IgD-negative memory B cell (primary cell): ENCODE data around the gene FER. TPM values are rescaled to one million over a fixed set of nuclear protein-coding genes. Genes with fewer than 3 reads are reported as not detected.
"Not testable (repeated sequence)": the region's sequence is repeated elsewhere in the genome, so short reads cannot be mapped to it uniquely, and the experiment has no call there.

Experiments used
- H3K27ac Mint-ChIP-seq, 3 donors: one replicate each; pipeline ENCODE4 v1.8.0; 2020 to 2022; ENCODE audit warnings: mild to moderate bottlenecking in 3 of 3, mixed read lengths in 3 of 3, moderate library complexity in 1 of 3
- H3K27me3 Mint-ChIP-seq: one replicate; pipeline ENCODE4 v1.8.0; 2021; ENCODE audit warnings: mixed read lengths
- H3K36me3 Mint-ChIP-seq: one replicate; pipeline ENCODE4 v1.8.0; 2020; ENCODE audit warnings: mild to moderate bottlenecking, mixed read lengths
- H3K4me1 Mint-ChIP-seq, 3 donors: one replicate each; pipeline ENCODE4 v1.8.0; 2020 to 2022; ENCODE audit warnings: mixed read lengths in 3 of 3, mild to moderate bottlenecking in 1 of 3
- H3K4me3 Mint-ChIP-seq, 4 donors: one replicate each; pipeline ENCODE4 v1.8.0; 2020 to 2022; ENCODE audit warnings: mild to moderate bottlenecking in 4 of 4, mixed read lengths in 4 of 4, moderate library complexity in 3 of 4
- H3K9me3 Mint-ChIP-seq, 3 donors: one replicate each; pipeline ENCODE4 v1.8.0; 2020 to 2021; ENCODE audit warnings: mixed read lengths in 3 of 3, mild to moderate bottlenecking in 1 of 3
- polyA plus RNA-seq: library from polyadenylated mRNA; unstranded; fragments of 300-500 nt; fragmentation: Illumina TruSeq; gene quantifications from one replicate; pipeline ENCODE4 v1.2.3, GENCODE V29; 2021

Gene FER
- 12.6 TPM for polyA plus RNA-seq

DNA sequence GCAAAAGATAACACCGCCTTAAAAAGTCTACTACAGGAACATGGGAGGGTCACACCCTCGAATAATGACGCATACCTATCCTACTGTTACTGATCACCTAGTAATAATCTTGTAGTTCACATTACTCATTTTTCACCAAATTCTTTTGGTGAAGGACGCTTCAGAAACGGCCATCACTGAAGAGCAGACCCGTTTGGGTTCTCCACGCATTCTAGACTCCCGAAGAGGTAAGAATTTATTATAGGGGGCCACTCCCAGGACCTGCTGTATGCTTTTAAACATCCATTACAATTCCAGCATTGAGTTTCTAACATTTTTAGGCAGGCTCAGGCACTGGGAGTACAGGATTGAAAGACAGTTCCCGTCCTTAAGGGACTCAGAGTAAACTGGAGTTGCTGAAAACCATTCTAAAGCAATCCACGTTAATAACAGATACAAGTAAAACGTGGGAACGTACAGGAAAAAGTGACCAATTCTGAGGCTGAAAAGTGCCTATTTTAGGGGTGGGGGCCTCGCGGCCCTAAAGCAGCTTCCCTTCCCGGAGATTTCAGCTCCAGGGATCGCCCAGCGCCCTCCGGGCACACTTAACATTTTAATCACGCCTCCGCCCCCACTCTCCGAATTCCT is at the start of gene FER:
Gene FER (plus strand): TSS at position 124 of the 627 bp plus-strand sequence. CDS start 50,286 bp downstream, outside the sequence.
- H3K4me3 Mint-ChIP-seq: peak within 1 kb of the TSS; percentile 88 to 99 (median 96)

DNA sequence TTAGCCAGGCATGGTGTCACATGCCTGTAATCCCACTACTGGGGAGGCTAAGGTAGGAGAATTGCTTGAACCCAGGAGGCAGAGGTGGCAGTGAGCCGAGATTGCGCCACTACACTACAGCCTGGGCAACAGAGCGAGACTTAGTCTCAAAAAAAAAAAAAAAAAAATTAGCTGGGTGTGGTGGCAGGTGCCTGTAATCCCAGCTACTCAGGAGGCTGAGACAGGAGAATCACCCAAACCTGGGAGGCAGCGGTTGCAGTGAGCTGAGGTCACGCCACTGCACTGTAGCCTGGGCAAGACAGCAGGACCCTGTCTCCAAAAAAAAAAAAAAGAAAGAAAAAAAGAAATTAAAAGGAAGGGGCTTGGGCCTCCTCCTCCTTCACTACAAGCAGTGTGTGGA is 47.3 kb upstream of the FER start:
- not testable (repeated sequence) for H3K9me3 Mint-ChIP-seq, H3K27me3 Mint-ChIP-seq, H3K36me3 Mint-ChIP-seq, H3K27ac Mint-ChIP-seq
- peak overlapping the region in 1 of 4 donors; percentile 0 for H3K4me3 Mint-ChIP-seq
- H3K4me1 Mint-ChIP-seq: peaks cover 0 to 11% (median 4%) of the 10 kb centered on the region in 3 donors

More for the DNA sequence above, at the start of gene FER:
- Mint-ChIP-seq H3K4me1 (peaks cover 5 to 18% (median 11%) of the 10 kb centered on the region in 3 donors), H3K27ac (peak within 1 kb of the TSS; percentile 73 to 97 (median 92)), H3K27me3 (no peaks in the 10 kb centered on the region), H3K9me3 (no peaks in the 10 kb centered on the region), H3K36me3 (no peaks in the 10 kb centered on the region)

DNA sequence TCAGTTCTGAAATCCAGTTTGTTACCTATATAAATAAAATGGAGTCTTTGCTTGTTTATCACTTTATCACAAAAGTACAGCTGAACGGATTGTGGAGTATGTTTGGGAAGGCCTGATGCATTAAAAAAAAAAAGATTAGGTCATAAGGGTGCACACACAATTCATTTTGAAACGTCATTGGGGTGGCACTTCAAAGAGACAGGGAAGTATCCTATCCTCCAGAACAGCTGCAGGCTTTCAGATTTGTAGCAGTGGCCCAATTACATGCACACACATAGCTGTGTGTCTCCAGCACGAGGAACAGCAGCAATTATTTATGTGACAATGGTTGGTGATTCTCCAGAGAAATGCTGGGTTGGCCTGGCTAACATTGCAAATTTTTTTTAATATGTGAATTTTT is 46.8 kb upstream of the FER start:
- peak overlapping the region in 1 of 3 donors; percentile 6 for H3K27ac Mint-ChIP-seq
- H3K9me3 Mint-ChIP-seq: no peaks in the 10 kb centered on the region
- H3K36me3 Mint-ChIP-seq: peaks cover 4% of the 10 kb centered on the region
- H3K4me1 Mint-ChIP-seq: peaks cover 0 to 11% (median 4%) of the 10 kb centered on the region in 3 donors
- no peaks in the 10 kb centered on the region for H3K27me3 Mint-ChIP-seq
- H3K4me3 Mint-ChIP-seq: peak overlapping the region in 1 of 4 donors; percentile 0

DNA sequence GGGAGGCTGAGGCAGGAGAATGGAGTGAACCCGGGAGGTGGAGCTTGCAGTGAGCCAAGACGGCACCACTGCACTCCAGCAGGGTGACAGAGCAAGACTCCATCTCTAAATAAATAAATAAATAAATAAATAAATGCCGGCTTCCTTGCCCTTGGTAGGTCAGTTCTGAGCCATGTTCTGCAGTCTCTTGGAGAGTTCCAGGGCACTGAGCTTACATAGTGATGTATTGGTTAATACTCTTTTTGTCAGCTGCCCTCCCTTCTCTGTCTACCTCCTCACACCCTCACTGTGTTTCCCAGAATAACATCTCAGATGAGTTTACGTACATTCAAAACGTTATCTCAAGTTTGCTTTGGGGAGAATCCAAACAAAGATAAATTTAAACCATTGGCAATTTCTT is 45.2 kb upstream of the FER start:
- Mint-ChIP-seq H3K4me3 (no peak overlapping the region), H3K27ac (no peak overlapping the region), H3K27me3 (no peaks in the 10 kb centered on the region), H3K9me3 (no peaks in the 10 kb centered on the region), H3K4me1 (peaks cover 0 to 10% (median 4%) of the 10 kb centered on the region in 3 donors), H3K36me3 (peaks cover 4% of the 10 kb centered on the region)

DNA sequence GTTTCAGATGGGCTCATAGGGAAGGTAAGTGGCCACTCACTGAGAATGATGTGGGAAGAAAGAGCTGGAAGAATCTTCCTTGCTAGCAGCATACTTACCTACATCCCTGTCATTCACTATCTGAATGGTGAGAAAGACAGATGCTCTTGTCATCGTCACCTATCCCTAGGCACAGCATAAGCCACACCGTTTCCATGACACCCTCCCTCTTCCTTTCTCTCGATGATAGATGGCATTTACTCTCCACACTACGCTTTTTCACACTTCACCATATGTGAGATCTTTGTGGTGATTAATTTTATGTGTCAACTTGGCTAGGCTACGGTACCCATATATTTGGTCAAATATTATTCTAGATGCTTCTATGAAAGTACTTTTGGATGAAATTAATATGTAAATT is 44.4 kb upstream of the FER start:
- H3K27ac Mint-ChIP-seq: no peak overlapping the region
- H3K9me3 Mint-ChIP-seq: no peaks in the 10 kb centered on the region
- H3K4me3 Mint-ChIP-seq: no peak overlapping the region
- peaks cover 4% of the 10 kb centered on the region for H3K36me3 Mint-ChIP-seq
- no peaks in the 10 kb centered on the region for H3K27me3 Mint-ChIP-seq
- peaks cover 0 to 8% (median 4%) of the 10 kb centered on the region in 3 donors for H3K4me1 Mint-ChIP-seq

DNA sequence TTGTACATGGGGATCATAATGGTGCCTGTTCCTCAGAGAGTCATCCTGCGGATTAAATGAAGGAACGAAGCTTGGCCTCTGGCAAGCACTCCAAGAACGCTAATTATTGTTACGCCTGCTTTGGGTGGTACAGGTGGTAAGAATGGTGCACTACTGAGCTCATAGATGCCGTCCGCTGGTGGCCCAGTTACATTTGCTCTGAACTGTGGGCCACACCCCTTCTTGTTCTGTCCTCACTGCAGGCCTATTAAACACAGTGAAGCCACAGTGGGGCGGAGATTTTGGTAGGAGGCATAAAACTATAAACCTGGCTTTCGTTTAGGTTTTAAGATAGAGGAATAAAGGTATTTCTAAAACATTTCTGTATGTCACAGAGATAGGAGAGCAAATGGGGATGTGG is 40.6 kb upstream of the FER start:
- H3K9me3 Mint-ChIP-seq: no peaks in the 10 kb centered on the region

DNA sequence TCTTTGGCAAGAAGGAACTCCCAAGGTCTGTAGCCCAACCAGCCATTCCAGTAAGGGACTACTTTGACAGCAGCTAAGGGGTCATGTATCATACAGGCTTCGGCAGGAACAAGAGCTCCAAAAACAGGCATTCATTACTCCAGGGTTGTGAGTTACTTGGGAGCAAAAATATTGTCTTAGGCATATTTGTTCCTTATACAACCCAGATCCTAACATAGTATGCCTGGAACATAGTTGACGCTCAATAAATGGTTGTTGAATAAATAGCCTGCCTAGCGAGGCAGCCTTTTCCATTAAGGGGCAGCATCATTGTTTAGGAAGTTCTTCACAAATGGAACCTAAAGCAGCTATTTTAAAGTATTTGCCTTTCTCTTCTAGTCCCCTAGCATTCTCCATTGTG is 35.8 kb upstream of the FER start:
- H3K27ac Mint-ChIP-seq: no peak overlapping the region
- peaks cover 1% of the 10 kb centered on the region for H3K36me3 Mint-ChIP-seq
- H3K4me1 Mint-ChIP-seq: peaks cover 0 to 2% (median 1%) of the 10 kb centered on the region in 3 donors
- no peaks in the 10 kb centered on the region for H3K9me3 Mint-ChIP-seq
- H3K4me3 Mint-ChIP-seq: no peak overlapping the region
- H3K27me3 Mint-ChIP-seq: no peaks in the 10 kb centered on the region

More for the DNA sequence above, 40.6 kb upstream of the FER start:
- Mint-ChIP-seq H3K27me3 (no peaks in the 10 kb centered on the region), H3K27ac (no peak overlapping the region), H3K36me3 (peaks cover 4% of the 10 kb centered on the region), H3K4me1 (no peaks in the 10 kb centered on the region), H3K4me3 (no peak overlapping the region)

DNA sequence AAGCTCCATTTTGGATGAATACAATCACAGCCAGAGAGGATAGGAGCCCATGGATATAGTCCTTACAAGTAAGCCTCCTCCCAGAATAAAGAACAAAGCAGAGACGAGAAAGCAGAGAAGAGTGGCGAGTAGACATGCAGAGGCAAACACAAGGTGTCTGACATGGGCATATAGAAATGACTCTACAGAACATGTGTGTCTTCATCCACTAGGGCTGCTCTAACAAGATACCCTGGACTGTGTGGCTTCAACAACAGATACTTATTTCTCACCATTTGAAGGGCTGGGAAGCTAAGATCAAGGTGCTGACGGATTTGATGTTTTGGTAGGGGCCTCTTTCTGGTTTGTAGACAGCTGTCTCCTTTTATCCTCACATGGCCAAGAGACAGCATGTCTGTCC is 32.3 kb upstream of the FER start:
- peaks cover 0 to 3% (median 2%) of the 10 kb centered on the region in 3 donors for H3K4me1 Mint-ChIP-seq
- H3K4me3 Mint-ChIP-seq: no peak overlapping the region
- H3K9me3 Mint-ChIP-seq: no peaks in the 10 kb centered on the region
- peaks cover 1% of the 10 kb centered on the region for H3K36me3 Mint-ChIP-seq
- no peaks in the 10 kb centered on the region for H3K27me3 Mint-ChIP-seq
- no peak overlapping the region for H3K27ac Mint-ChIP-seq

DNA sequence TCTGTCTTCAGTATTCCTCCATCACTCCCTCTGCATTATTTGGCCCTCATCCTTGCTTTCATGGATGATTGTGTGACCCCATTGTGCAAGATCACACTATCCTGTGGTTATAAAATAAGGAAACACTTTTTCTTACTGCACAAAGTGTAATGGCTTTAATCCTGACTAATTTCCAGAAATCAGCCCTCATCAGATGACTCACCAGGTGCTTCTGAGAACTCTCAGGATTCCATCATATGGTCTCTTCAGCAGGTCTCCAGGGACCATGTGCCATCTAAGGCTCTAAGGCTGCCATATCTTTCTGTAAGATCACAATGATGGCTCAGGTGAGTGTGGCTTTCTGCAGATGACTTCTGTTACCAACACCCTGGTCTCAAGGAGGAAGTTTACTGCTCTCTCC is 27.3 kb upstream of the FER start:
- H3K27me3 Mint-ChIP-seq: no peaks in the 10 kb centered on the region
- H3K9me3 Mint-ChIP-seq: no peaks in the 10 kb centered on the region
- H3K27ac Mint-ChIP-seq: no peak overlapping the region
- H3K36me3 Mint-ChIP-seq: peaks cover 3% of the 10 kb centered on the region
- peaks cover 4 to 7% (median 6%) of the 10 kb centered on the region in 3 donors for H3K4me1 Mint-ChIP-seq
- no peak overlapping the region for H3K4me3 Mint-ChIP-seq

DNA sequence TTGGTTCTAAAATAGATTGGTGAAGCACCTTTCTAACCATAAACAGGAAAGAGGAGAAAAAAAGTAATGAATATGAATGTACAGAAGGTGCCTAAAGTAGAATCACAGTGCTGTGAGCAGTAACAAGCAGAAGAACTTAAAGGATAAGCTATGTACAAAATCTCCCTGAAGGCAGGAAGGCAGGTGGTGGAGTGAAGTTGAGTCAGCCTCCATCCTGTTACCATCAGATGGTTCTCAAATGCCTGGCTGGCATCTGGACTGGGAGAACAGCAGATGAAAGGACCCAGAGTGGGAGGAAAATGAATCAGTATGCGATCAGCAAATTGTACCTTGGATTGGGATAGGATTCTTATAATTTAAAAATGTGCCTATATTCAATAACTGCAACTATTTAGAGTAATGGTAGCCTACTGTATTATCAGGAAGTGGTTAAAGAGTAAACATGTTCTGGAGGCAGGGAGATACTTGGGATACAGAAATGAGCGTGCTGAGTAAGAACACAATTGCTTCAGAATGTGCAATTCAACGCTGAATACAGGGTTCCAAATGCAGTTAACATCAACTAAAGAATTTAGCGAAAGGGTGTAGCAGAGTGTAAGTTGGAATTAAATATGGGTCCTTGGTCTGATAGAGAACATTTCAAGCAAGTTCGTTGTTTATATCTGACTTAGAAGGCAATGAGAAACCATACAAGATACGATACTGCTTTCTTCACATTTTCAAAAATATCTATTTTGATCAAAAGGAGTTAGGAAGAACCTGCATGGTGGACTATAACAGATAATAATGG is 21.1 kb upstream of the FER start:
- Mint-ChIP-seq H3K4me3 (peak overlapping the region; percentile 81 to 95 (median 92)), H3K9me3 (no peaks in the 10 kb centered on the region), H3K36me3 (no peaks in the 10 kb centered on the region)

DNA sequence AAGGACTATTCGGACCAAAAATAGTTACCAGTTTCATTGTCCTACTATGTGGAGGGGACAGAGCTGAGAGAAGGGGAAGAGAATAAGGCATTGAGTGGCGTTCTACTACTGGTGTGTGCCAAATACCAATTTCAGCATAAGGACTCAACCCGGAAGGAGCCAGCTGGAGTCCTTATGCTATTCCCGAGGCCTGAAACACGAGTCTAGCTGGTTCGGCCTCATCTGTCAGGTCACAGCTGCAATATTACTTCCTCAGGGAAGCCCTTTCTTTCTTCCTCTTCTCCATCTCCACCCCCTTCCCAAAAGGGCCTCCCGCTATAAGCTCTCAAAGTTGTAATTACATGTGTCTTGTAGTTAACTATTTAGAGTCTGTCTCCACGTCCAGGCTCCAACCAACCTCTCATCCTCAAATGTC is 20.5 kb upstream of the FER start:
- peaks cover 36 to 49% (median 43%) of the 10 kb centered on the region in 3 donors for H3K4me1 Mint-ChIP-seq
- no peaks in the 10 kb centered on the region for H3K27me3 Mint-ChIP-seq
- no peaks in the 10 kb centered on the region for H3K36me3 Mint-ChIP-seq
- no peaks in the 10 kb centered on the region for H3K9me3 Mint-ChIP-seq
- peak overlapping the region; percentile 77 to 97 (median 96) for H3K27ac Mint-ChIP-seq
- H3K4me3 Mint-ChIP-seq: peak overlapping the region; percentile 81 to 95 (median 92)

More for the DNA sequence above, 21.1 kb upstream of the FER start:
- H3K27me3 Mint-ChIP-seq: no peaks in the 10 kb centered on the region
- H3K27ac Mint-ChIP-seq: peak overlapping the region; percentile 77 to 97 (median 96)
- peaks cover 36 to 49% (median 43%) of the 10 kb centered on the region in 3 donors for H3K4me1 Mint-ChIP-seq

DNA sequence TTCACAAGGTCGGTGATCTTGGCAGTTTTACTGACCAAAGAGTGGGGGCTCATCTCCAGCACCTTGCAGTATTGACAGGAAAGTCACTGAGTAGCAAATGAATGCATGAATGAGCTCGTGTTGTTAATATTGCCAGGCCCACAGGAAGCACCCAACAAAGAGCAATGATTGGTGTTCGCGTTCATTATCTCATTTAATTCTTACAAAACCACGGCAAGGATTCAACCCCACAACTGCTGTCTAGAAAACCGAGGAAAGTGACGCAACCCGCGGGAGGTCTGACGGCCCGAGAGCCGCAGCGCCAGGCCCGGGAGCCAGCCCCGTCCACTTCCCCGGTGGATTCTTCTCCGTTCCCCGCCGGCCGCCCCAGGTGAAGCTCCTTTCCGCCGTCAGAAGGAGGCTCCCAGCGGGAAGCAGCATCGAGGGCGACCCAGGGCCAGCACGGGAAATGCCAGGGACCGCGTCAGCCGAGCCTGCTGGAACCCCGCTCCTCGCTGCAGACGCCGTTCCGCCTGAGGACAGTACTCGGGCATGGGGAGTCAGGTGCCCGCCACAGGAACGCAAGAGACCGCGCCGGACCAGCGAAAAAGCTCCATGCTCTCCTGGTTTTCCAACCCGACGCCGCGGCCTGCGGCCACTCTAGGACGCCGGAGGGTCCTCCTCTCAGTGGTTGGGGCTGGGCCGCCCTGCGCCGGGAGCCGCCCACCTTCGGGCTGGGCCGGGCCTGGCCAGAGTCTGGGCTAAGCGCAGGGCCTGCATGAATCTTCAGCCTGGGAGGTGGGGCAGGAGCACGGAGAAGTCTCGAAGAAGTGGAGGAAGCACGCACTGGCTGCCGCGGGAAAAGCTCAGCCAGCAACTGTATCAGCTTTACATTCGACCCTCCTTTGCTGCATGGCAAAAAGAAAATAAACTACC is 19.8 kb upstream of the FER start:
- H3K27me3 Mint-ChIP-seq: no peaks in the 10 kb centered on the region
- H3K4me1 Mint-ChIP-seq: peaks cover 36 to 49% (median 43%) of the 10 kb centered on the region in 3 donors

DNA sequence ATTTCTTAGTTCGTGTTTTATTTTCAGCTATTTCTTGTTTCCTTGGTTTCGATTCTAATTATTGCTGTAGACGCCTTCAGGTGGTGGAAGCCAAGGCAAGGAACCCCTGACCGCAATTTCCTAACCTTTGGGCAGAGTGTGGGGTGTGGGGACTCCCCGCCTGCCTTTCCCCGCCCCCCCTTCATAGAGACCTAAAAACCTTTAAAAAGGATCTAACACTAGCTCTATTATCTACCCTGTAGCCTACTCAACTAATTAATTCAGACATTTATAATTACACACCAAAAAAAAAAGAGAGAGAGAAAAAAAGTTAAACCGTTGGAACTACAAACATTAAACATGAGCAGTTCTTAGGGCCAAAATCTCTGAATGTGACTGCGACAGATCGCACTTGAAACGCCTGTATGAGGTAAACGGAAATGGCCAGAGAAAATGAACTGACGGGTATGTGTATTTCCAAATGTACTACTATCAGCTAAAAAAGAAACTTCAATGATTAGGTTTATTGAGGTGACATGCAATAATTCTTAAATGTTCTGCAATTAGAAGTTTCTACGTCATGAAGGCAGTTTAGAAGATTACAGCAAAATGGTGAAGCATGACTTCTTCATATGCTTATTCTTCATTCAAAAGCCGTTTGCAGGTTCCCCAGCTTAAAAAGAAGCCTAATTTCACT is 19.0 kb upstream of the FER start:
- Mint-ChIP-seq H3K4me3 (peak overlapping the region; percentile 81 to 95 (median 92)), H3K36me3 (no peaks in the 10 kb centered on the region), H3K4me1 (peaks cover 36 to 49% (median 43%) of the 10 kb centered on the region in 3 donors), H3K27me3 (no peaks in the 10 kb centered on the region), H3K27ac (peak overlapping the region; percentile 77 to 97 (median 96)), H3K9me3 (no peaks in the 10 kb centered on the region)

More for the DNA sequence above, 19.8 kb upstream of the FER start:
- Mint-ChIP-seq H3K27ac (peak overlapping the region; percentile 77 to 97 (median 96)), H3K36me3 (no peaks in the 10 kb centered on the region), H3K4me3 (peak overlapping the region; percentile 81 to 95 (median 92)), H3K9me3 (no peaks in the 10 kb centered on the region)

DNA sequence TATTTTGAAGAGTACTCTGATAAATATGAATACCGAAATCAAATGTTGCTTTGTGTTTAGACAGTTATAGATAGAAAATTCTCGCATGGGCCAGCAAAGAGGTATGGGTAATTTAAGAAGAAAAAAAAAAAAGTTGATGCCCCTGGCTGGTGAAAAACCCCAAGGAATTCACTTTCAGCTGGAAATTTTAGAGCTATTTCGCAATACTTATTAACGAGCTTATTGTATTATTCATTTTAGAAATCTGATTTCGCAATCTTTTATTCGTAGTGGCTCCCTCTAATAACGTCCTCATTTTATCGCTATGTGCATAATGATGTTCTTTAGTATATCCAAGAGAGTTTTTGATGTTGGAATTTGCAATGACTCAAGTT is 18.5 kb upstream of the FER start:
- Mint-ChIP-seq H3K36me3 (no peaks in the 10 kb centered on the region), H3K4me1 (peaks cover 36 to 49% (median 43%) of the 10 kb centered on the region in 3 donors), H3K27me3 (no peaks in the 10 kb centered on the region), H3K4me3 (peak overlapping the region in 3 of 4 donors; percentile 41 to 94 (median 83)), H3K9me3 (no peaks in the 10 kb centered on the region), H3K27ac (peak overlapping the region in 2 of 3 donors; percentile 77 to 96)
